ENCODE results near the gene SLC18A3.

Gene SLC18A3

DNA sequence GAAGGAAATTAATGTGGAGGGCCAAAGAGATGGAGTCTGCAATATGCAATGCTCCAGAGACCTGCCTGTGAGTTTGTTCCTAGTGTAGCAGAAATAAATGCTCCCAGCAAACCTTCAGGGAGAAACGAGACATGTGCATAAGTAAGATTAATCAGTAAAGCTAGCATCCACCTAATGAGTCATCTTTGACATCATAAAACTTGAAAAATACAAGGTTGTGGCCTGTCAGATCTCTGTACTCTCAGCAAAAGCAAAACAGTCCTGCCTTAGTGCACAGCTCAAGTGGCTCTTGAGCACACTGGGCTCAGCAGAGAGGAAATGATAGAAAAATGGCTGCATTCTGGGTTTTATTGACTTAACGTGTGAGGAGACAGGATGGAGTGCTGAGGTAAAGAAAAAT lies 38.7 kb upstream of the SLC18A3 start:
- DNase-seq (ENCODE audit: low read depth in 1 of 2, low spot score in 1 of 2): no peak
- Histone ChIP-seq H3K27ac (replicated peaks) (no peak overlapping the region), H3K27me3 (ENCODE audit: insufficient read depth, poor library complexity, severe bottlenecking) (no peaks in the 10 kb centered on the region), H3K4me3 (replicated peaks; ENCODE audit: insufficient read depth, low read length) (no peak overlapping the region)
- TF ChIP-seq, protein P1, sequence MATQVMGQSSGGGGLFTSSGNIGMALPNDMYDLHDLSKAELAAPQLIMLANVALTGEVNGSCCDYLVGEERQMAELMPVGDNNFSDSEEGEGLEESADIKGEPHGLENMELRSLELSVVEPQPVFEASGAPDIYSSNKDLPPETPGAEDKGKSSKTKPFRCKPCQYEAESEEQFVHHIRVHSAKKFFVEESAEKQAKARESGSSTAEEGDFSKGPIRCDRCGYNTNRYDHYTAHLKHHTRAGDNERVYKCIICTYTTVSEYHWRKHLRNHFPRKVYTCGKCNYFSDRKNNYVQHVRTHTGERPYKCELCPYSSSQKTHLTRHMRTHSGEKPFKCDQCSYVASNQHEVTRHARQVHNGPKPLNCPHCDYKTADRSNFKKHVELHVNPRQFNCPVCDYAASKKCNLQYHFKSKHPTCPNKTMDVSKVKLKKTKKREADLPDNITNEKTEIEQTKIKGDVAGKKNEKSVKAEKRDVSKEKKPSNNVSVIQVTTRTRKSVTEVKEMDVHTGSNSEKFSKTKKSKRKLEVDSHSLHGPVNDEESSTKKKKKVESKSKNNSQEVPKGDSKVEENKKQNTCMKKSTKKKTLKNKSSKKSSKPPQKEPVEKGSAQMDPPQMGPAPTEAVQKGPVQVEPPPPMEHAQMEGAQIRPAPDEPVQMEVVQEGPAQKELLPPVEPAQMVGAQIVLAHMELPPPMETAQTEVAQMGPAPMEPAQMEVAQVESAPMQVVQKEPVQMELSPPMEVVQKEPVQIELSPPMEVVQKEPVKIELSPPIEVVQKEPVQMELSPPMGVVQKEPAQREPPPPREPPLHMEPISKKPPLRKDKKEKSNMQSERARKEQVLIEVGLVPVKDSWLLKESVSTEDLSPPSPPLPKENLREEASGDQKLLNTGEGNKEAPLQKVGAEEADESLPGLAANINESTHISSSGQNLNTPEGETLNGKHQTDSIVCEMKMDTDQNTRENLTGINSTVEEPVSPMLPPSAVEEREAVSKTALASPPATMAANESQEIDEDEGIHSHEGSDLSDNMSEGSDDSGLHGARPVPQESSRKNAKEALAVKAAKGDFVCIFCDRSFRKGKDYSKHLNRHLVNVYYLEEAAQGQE (IDR thresholded peaks at IDR 0.05; ENCODE audit: insufficient replicate concordance, low read depth): no peak
- TF ChIP-seq GABPA (IDR thresholded peaks at IDR 0.05; ENCODE audit: low read depth) (no peak), CTCF (IDR thresholded peaks at IDR 0.05; ENCODE audit: insufficient read depth, low read length) (no peak), SPI1 (IDR thresholded peaks at IDR 0.05; ENCODE audit: borderline replicate concordance, low read depth) (no peak), POLR2AphosphoS5 (IDR thresholded peaks at IDR 0.05; ENCODE audit: low read depth) (no peak)

DNA sequence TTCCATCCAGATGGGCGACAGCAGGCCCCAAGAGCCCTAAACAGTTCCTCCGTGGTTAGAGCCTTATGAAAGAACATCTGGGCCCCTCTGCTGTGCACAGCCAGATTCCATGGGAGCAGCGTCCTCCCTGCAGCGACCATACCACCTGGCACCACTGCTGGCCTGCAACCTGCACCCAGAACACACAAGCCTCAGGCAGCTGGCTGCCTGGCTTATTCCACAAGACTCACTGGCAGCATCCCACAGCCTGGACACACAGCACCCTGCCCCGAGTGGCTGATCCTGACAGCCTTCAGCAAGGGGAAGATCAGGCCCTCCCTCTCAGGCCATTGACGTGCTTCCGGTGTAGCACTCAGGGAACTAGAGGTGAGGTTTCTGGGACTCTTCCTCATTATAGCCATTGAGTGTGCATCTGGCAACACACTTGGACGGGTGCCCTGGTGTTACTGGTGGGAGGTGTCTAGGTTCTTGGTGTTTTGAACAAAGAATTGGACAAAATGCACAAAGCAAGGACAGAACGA lies 37.5 kb upstream of the SLC18A3 start:
- DNase-seq (ENCODE audit: low read depth in 1 of 2, low spot score in 1 of 2): no peak
- Histone ChIP-seq H3K27me3 (ENCODE audit: insufficient read depth, poor library complexity, severe bottlenecking) (no peaks in the 10 kb centered on the region), H3K4me3 (replicated peaks; ENCODE audit: insufficient read depth, low read length) (no peak overlapping the region), H3K27ac (replicated peaks) (no peak overlapping the region)
- TF ChIP-seq POLR2AphosphoS5 (IDR thresholded peaks at IDR 0.05; ENCODE audit: low read depth): no peak
- no peak for TF ChIP-seq CTCF (IDR thresholded peaks at IDR 0.05; ENCODE audit: insufficient read depth, low read length)
- TF ChIP-seq SPI1 (IDR thresholded peaks at IDR 0.05; ENCODE audit: borderline replicate concordance, low read depth): no peak
- TF ChIP-seq, protein P1 (IDR thresholded peaks at IDR 0.05; ENCODE audit: insufficient replicate concordance, low read depth): no peak

DNA sequence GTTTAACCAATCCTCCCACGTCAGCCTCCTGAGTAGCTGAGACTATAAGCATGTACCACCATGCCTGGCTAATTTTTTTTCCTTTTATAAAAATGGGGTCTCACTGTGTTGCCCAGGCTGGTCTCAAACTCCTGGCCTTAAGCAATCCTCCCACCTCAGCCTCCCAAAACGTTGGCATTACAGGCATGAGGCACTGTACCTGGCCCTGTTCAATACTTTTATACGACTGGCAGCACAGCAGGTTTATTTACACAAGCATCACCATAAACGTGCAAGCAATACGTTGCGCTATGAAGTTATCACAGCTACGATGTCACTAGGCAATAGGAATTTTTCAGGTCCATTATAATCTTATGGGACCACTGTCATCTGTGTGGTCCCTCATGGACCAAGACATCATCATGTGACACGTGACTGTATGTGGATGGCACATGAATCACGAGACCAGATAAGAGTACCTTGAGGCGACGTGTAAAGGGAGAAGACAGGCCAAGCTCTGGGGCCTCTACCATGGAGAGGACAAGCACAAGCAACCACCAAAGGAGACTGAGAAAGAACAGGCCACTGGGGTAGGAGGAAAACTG lies 34.5 kb upstream of the SLC18A3 start:
- H3K4me3 ChIP-seq (replicated peaks; ENCODE audit: insufficient read depth, low read length): no peak overlapping the region
- DNase-seq (ENCODE audit: low read depth in 1 of 2, low spot score in 1 of 2): no peak
- H3K27me3 ChIP-seq (ENCODE audit: insufficient read depth, poor library complexity, severe bottlenecking): no peaks in the 10 kb centered on the region
- no peak overlapping the region for H3K27ac ChIP-seq (replicated peaks)
- TF ChIP-seq CTCF (IDR thresholded peaks at IDR 0.05; ENCODE audit: insufficient read depth, low read length): no peak
- TF ChIP-seq POLR2AphosphoS5 (IDR thresholded peaks at IDR 0.05; ENCODE audit: low read depth): no peak
- no peak for TF ChIP-seq SPI1 (IDR thresholded peaks at IDR 0.05; ENCODE audit: borderline replicate concordance, low read depth)
- TF ChIP-seq, protein P1 (IDR thresholded peaks at IDR 0.05; ENCODE audit: insufficient replicate concordance, low read depth): no peak
- no peak for TF ChIP-seq GABPA (IDR thresholded peaks at IDR 0.05; ENCODE audit: low read depth)

All from HL-60 (cell line).